ENCODE data around the gene TOMM20. TPM values are rescaled to one million over a fixed set of nuclear protein-coding genes. Genes with fewer than 3 reads are reported as not detected.
"Not testable (repeated sequence)": the region's sequence is repeated elsewhere in the genome, so short reads cannot be mapped to it uniquely, and the experiment has no call there.

Gene TOMM20
- total RNA-seq, 1 experiment from 2014 or later: 151 TPM

GRCh38 chr1:235098547-235098946 is 30.1 kb downstream of the TOMM20 start:
- Mint-ChIP-seq H3K4me3 (ENCODE audit: low read depth, unreplicated experiment) (no peak overlapping the region), H3K36me3 (ENCODE audit: insufficient read depth, unreplicated experiment) (peaks cover 1% of the 10 kb centered on the region), H3K27me3 (ENCODE audit: unreplicated experiment) (no peaks in the 10 kb centered on the region), H3K27ac (ENCODE audit: unreplicated experiment) (no peak overlapping the region), H3K9me3 (ENCODE audit: low read depth, unreplicated experiment) (no peaks in the 10 kb centered on the region), H3K4me1 (ENCODE audit: low read depth, unreplicated experiment) (peaks cover 8% of the 10 kb centered on the region)
- CTCF ChIA-PET: no interaction called here
- BruUV-seq (replicated peaks): no TSS peak
- TF ChIP-seq, protein P1, sequence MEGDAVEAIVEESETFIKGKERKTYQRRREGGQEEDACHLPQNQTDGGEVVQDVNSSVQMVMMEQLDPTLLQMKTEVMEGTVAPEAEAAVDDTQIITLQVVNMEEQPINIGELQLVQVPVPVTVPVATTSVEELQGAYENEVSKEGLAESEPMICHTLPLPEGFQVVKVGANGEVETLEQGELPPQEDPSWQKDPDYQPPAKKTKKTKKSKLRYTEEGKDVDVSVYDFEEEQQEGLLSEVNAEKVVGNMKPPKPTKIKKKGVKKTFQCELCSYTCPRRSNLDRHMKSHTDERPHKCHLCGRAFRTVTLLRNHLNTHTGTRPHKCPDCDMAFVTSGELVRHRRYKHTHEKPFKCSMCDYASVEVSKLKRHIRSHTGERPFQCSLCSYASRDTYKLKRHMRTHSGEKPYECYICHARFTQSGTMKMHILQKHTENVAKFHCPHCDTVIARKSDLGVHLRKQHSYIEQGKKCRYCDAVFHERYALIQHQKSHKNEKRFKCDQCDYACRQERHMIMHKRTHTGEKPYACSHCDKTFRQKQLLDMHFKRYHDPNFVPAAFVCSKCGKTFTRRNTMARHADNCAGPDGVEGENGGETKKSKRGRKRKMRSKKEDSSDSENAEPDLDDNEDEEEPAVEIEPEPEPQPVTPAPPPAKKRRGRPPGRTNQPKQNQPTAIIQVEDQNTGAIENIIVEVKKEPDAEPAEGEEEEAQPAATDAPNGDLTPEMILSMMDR (IDR thresholded peaks at IDR 0.05; ENCODE audit: unreplicated experiment): no peak
- intact Hi-C loops (cut with micrococcal nuclease; ENCODE audit: unreplicated experiment): no loop called here
- no peak for DNase-seq

DNA sequence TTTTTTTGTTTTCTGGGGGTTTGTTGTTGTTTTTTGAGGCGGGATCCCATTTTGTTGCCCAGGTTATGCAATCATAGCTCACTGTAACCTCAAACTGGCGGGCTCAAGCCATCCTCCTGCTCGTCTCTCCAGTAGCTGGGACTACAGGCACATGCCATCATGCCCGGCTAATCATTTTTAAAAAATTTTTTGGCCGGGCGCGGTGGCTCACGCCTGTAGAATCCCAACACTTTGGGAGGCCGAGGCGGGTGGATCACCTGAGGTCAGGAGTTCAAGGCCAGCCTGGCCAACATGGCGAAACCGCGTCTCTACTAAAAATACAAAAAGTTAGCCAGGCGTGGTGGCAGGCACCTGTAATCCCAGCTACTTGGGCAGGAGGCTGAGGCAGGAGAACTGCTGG is 31.1 kb downstream of the TOMM20 start:
- H3K9me3 Mint-ChIP-seq (ENCODE audit: low read depth, unreplicated experiment); CTCF ChIA-PET; BruUV-seq (replicated peaks): not testable (repeated sequence)

DNA sequence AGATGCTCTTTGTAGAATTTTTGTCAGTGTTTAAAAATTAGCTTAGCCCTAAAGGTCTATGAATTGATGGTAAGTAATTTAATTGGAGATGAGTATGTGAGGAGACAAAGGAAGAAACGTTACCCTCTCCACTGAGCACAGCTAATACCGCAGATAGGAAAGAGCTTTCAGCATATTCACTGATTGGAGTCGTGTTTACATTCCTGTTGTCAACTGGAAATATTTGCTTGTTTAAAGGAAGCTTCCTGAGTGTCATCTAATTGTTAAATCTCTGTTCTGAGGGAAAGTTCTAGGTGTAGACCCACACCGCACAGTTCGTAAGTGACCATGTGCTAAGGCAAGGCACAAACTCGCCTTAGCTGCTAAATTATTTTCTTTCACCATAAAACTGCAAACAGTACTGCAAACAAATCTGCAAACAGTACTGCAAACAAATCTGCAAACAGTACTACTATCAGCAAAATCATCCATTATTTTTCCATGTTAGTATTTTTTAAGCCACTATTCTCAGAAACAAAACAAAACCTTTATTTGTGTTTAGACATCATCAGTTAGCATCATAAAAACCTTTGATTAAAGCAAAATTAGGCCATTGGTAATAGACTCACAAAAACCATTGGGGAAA is 32.6 kb downstream of the TOMM20 start:
- Mint-ChIP-seq H3K4me3 (ENCODE audit: low read depth, unreplicated experiment) (no peak overlapping the region), H3K36me3 (ENCODE audit: insufficient read depth, unreplicated experiment) (no peaks in the 10 kb centered on the region), H3K4me1 (ENCODE audit: low read depth, unreplicated experiment) (peaks cover 15% of the 10 kb centered on the region), H3K9me3 (ENCODE audit: low read depth, unreplicated experiment) (no peaks in the 10 kb centered on the region), H3K27ac (ENCODE audit: unreplicated experiment) (no peak overlapping the region), H3K27me3 (ENCODE audit: unreplicated experiment) (no peaks in the 10 kb centered on the region)
- TF ChIP-seq, protein P1 (IDR thresholded peaks at IDR 0.05; ENCODE audit: unreplicated experiment): no peak
- CTCF ChIA-PET: interaction anchor here (0.6 to 0.7 kb wide), 4 partner anchors 30 to 474 kb away, joined by 3 to 4 read pairs (median 4); no protein-coding TSS in a partner anchor
- DNase-seq: no peak
- no TSS peak for BruUV-seq (replicated peaks)
- intact Hi-C loops (cut with micrococcal nuclease; ENCODE audit: unreplicated experiment): no loop called here

More for the DNA sequence above, 31.1 kb downstream of the TOMM20 start:
- peaks cover 15% of the 10 kb centered on the region for H3K4me1 Mint-ChIP-seq (ENCODE audit: low read depth, unreplicated experiment)
- DNase-seq; H3K27me3 Mint-ChIP-seq (ENCODE audit: unreplicated experiment); intact Hi-C loops (cut with micrococcal nuclease; ENCODE audit: unreplicated experiment); H3K27ac Mint-ChIP-seq (ENCODE audit: unreplicated experiment); H3K4me3 Mint-ChIP-seq (ENCODE audit: low read depth, unreplicated experiment); H3K36me3 Mint-ChIP-seq (ENCODE audit: insufficient read depth, unreplicated experiment): not testable (repeated sequence)

DNA sequence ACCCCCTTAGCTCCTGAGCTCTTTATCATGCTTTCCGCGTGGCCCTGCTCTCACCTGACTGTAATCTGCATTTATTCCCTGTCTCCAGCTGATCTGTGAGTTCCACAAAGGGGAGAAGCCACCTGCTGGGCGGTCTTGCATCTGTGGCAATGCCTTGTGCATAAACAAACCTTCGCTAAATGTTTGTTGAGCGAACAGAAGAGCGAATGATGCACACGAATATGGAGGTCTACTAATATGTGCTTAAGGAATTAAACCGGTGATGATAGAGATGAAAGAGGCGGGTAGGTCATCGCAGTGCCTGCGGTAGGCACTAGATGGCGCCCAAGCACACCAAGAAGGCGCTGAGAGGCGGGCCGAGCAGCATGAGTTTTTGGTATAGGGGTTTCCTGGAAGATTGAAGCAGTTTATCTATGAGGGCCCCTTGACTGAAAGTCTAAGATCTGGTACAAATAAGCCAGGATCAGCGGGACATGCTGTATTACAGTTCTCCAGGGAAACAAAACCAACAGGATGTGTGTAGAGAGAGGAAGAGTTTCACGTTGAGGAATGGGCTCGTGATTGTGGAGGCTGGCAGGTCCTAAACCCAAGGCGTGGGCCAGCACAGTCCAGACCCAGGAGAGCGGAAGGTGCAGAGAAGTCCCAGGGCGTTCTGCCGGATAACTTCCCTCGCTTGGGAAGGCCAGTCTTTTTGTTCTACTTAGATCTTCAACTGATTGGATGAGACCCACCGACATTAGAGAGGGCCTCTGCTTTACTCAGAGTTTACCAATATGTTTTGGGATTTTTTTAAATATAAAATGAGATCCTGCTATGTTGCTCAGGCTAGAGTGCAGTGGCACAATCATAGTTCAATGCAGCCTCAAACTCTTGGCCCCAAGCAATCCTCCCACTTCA is 34.7 kb downstream of the TOMM20 start:
- BruUV-seq (replicated peaks): no TSS peak
- CTCF ChIA-PET: interaction anchor here (0.7 to 1.5 kb wide), 17 partner anchors 11 to 607 kb away, joined by 3 to 25 read pairs (median 5); no protein-coding TSS in a partner anchor
- Mint-ChIP-seq H3K9me3 (ENCODE audit: low read depth, unreplicated experiment) (no peaks in the 10 kb centered on the region), H3K4me3 (ENCODE audit: low read depth, unreplicated experiment) (peak overlapping the region; percentile 13), H3K36me3 (ENCODE audit: insufficient read depth, unreplicated experiment) (no peaks in the 10 kb centered on the region), H3K27ac (ENCODE audit: unreplicated experiment) (peak overlapping the region; percentile 52), H3K4me1 (ENCODE audit: low read depth, unreplicated experiment) (peaks cover 15% of the 10 kb centered on the region), H3K27me3 (ENCODE audit: unreplicated experiment) (no peaks in the 10 kb centered on the region)
- TF ChIP-seq, protein P1 (IDR thresholded peaks at IDR 0.05; ENCODE audit: unreplicated experiment): peak; percentile 87
- peak; percentile 87 for DNase-seq
- intact Hi-C loops (cut with micrococcal nuclease; ENCODE audit: unreplicated experiment): loop anchor here (1.0 kb wide), 1 partner anchor 595 kb away; no protein-coding TSS in a partner anchor

Measured in Calu3 (cell line).